GM19043 (cell line): Measurements from ENCODE around the gene SLC23A2.

Experiments used
- ATAC-seq: cut with Tn5 transposase; IDR thresholded peaks from one replicate; pipeline ENCODE4 v1.9.1; 2021; ENCODE audit warnings: low read depth; ENCODE audit not compliant: unreplicated experiment

The SLC23A2 gene

GRCh38 chr20:4829514-4830215 lies 171.6 kb downstream of the SLC23A2 start:
- ATAC-seq = no peak

- no peak for ATAC-seq
Observed at GRCh38 chr20:4828830-4829513, 172.3 kb downstream of the SLC23A2 start.

GRCh38 chr20:4821590-4821989 lies 179.7 kb downstream of the SLC23A2 start:
- no peak for ATAC-seq

GRCh38 chr20:4820806-4821518 lies 180.3 kb downstream of the SLC23A2 start:
- ATAC-seq = no peak

GRCh38 chr20:4819901-4820300 lies 181.4 kb downstream of the SLC23A2 start:
- ATAC-seq = no peak

GRCh38 chr20:4817230-4817671 lies 184.1 kb downstream of the SLC23A2 start:
- ATAC-seq = no peak

- ATAC-seq = no peak
Observed at GRCh38 chr20:4815628-4816027, 185.7 kb downstream of the SLC23A2 start.

GRCh38 chr20:4814696-4815252 lies 186.5 kb downstream of the SLC23A2 start:
- ATAC-seq = peak; percentile 37

- ATAC-seq = peak; percentile 50
Observed at GRCh38 chr20:4813863-4814695, 187.2 kb downstream of the SLC23A2 start.

GRCh38 chr20:4813076-4813862 lies 188.0 kb downstream of the SLC23A2 start:
- ATAC-seq = no peak

GRCh38 chr20:4812641-4813075 lies 188.7 kb downstream of the SLC23A2 start:
- ATAC-seq = no peak

- no peak for ATAC-seq
Observed at GRCh38 chr20:4812216-4812615, 189.1 kb downstream of the SLC23A2 start.

- ATAC-seq = no peak
Observed at GRCh38 chr20:4811661-4812181, 189.6 kb downstream of the SLC23A2 start.

- no peak for ATAC-seq
Observed at GRCh38 chr20:4811257-4811656, 190.1 kb downstream of the SLC23A2 start.

- no peak for ATAC-seq
Observed at GRCh38 chr20:4810426-4811019, 190.8 kb downstream of the SLC23A2 start.

- ATAC-seq = no peak
Observed at GRCh38 chr20:4809707-4810106, 191.6 kb downstream of the SLC23A2 start.

- ATAC-seq = no peak
Observed at GRCh38 chr20:4808872-4809271, 192.4 kb downstream of the SLC23A2 start.

GRCh38 chr20:4805663-4806449 lies 195.5 kb downstream of the SLC23A2 start:
- ATAC-seq = no peak
